Activated naive CD8-positive, alpha-beta T cell treated with anti-CD3 and anti-CD28 coated beads for 36 hours (primary cell): ENCODE results near the gene ACP4. TPM values are rescaled to one million over a fixed set of nuclear protein-coding genes. Genes with fewer than 3 reads are reported as not detected.

Source experiments
- DNase-seq: peaks from one replicate; pipeline ENCODE4 v3.0.0; 2021
- H3K27ac Mint-ChIP-seq: one replicate; pipeline ENCODE4 v1.8.0; 2022; ENCODE audit warnings: mild to moderate bottlenecking, moderate library complexity, mixed read lengths
- H3K27me3 Mint-ChIP-seq: one replicate; pipeline ENCODE4 v1.8.0; 2022; ENCODE audit warnings: mild to moderate bottlenecking, mixed read lengths
- H3K36me3 Mint-ChIP-seq: one replicate; pipeline ENCODE4 v1.8.0; 2021; ENCODE audit warnings: mild to moderate bottlenecking, mixed read lengths
- H3K4me1 Mint-ChIP-seq: one replicate; pipeline ENCODE4 v1.8.0; 2021; ENCODE audit warnings: mixed read lengths
- H3K4me3 Mint-ChIP-seq: one replicate; pipeline ENCODE4 v1.8.0; 2022; ENCODE audit warnings: mild to moderate bottlenecking, moderate library complexity, mixed read lengths
- H3K9me3 Mint-ChIP-seq: one replicate; pipeline ENCODE4 v1.8.0; 2022; ENCODE audit warnings: mixed read lengths
- total RNA-seq, 2 experiments: library from RNA; stranded (reverse); gene quantifications; one replicate each; pipeline ENCODE4 v1.2.3, GENCODE V29; 2021

ACP4 gene
- total RNA-seq, 2 experiments from 2014 or later = not detected

DNA sequence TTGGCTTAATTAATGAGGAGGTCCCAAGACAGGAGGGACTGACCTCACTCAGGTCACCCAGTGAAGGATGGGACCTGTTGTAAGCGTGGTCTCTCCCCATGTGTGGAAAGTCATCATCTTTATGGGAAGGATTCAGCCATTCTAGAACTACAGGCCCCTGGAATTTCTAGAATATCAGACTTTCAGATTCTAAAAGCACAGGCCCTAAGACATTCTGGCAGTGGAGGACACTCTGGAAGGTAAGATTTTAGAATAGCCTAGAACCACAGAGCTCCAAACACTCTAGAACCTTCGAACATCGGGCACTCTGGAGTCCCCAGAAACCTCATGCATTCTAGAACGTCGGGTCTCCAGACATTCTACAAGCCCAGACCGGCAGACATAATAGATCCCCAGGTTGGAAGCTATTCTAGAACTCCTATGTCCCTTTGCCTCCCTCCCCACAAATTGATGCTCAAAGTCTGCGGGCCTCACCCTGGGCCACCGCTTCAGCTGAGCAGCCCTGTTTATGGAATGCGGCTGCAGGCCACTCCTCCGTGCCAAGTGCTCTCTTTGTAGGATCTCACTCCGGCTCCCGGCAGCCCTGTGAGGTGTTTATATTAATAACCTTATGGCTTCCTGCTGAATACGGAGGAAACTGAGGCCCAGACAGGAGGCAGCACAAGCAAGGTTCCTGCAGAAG is 45.0 kb downstream of the ACP4 start:
- H3K27me3 Mint-ChIP-seq = peaks cover 73% of the 10 kb centered on the region
- peaks cover 10% of the 10 kb centered on the region for H3K4me1 Mint-ChIP-seq
- H3K36me3 Mint-ChIP-seq = no peaks in the 10 kb centered on the region
- H3K9me3 Mint-ChIP-seq = no peaks in the 10 kb centered on the region
- H3K27ac Mint-ChIP-seq = no peak overlapping the region
- peak overlapping the region; percentile 77 for H3K4me3 Mint-ChIP-seq
- no peak for DNase-seq

DNA sequence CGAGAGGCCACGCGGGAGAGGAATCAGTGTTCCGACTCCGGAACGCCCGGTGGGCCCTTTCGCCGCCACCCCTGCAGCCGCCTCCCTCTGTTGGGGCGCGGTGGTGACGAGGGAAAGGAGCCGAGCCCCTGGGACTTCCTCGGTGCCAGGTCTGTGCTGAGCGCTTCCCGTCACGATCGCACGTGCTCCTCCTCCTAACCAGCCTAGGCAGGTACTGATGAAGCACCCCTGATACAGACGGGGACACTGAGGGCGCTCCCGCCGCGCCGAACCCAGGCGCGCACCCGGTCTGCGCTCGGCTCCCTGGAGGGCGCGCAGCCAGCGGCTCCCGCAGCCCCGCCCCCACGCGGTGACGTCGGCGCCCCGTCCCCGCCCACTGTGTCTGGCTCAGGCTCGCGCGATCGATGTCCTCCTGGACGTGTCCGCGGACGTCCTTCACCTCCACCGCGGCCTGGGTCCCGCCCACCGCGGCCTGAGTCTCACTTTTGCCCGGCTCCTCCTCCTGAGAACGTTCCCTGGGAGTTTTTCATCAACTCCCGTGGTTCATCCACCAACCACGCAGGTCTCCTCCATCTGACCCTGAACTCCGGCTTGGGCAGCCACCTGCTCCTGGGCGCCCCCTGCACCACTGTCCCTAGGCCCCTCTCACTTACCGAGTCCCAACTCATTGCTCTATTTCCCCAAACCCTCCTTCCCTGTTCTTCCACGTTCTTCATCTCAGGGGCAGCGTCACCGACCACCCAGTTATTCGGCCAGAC is 45.7 kb downstream of the ACP4 start:
- H3K27ac Mint-ChIP-seq = peak overlapping the region; percentile 19
- DNase-seq = peak; percentile 84
- H3K27me3 Mint-ChIP-seq = peaks cover 71% of the 10 kb centered on the region
- H3K4me1 Mint-ChIP-seq = peaks cover 10% of the 10 kb centered on the region
- peak overlapping the region; percentile 77 for H3K4me3 Mint-ChIP-seq
- H3K9me3 Mint-ChIP-seq = no peaks in the 10 kb centered on the region
- H3K36me3 Mint-ChIP-seq = no peaks in the 10 kb centered on the region

DNA sequence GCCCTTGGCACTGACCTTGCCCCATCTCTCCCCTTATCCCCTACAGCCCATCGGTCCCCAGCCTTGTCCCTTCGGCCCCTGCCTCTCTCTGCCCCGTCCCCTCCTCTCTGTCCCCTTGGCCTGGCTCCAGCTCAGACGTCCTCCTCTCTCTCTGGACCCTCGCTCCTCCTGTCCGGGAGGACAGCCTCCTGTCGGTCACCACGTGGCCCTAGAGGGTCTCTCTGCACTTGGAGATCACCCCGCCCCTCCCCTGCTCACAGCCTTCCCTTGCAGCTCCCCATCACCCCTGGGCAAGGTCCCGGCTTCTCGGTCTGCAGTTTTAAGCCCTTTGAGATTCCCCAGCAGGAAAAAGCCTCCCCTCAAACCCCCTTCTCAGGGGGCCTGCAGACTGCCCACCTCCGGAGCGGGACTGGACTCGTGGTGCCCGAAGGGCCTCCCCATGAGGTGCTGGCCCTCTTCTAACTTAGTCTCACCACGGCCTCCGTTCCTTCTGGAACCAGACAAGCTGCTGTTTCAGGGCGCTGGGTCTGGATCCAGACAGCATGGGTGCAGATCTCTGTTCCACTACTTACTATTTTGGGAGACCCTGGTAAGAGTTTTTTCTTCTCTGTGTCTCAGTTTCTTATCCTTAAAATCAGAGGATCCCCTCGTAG is 46.5 kb downstream of the ACP4 start:
- H3K27me3 Mint-ChIP-seq = peaks cover 64% of the 10 kb centered on the region

DNA sequence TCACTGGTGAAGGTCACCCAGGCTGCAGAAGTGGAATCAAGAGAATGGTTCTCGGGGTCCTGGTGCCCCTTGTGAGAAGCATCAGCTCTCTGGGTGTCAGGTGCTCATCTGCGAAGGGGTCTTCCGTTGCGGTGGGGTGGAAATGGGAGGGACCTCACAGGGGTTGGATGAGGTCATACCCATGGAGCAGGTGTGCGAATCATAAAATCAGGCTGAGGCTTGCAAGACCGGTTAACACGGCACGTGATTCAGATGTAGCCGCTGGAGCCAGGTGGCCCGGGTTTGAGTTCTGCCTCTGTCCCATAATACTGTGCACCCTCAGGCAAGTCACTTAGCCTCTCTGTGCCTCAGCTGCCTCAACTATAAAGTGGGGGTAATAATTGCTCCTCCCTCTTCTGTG is 47.1 kb downstream of the ACP4 start:
- DNase-seq = no peak
- peaks cover 59% of the 10 kb centered on the region for H3K27me3 Mint-ChIP-seq

More for the DNA sequence above, 46.5 kb downstream of the ACP4 start:
- no peak for DNase-seq
- no peaks in the 10 kb centered on the region for H3K36me3 Mint-ChIP-seq
- peak overlapping the region; percentile 19 for H3K27ac Mint-ChIP-seq
- peaks cover 2% of the 10 kb centered on the region for H3K9me3 Mint-ChIP-seq
- H3K4me1 Mint-ChIP-seq = peaks cover 10% of the 10 kb centered on the region
- peak overlapping the region; percentile 77 for H3K4me3 Mint-ChIP-seq

DNA sequence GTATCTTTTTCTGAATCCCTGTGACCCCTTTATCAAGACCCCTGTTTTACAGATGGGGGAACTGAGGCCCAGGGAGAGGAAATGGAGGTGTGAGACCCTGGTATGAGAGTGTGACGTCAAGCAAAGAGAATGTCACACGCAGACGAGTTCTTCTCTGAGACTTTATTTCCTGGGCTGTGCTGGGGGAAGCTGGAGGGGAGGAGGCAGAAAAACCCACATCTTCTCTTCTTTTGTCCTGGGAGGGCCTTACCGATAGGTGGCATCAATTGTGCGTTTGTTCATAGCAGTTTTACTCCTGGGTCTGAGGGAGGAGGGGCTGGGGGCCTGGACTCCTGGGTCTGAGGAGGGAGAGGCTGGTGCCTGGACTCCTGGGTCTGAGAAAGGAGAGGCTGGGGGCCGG is 48.0 kb downstream of the ACP4 start:
- no peak for DNase-seq
- H3K27me3 Mint-ChIP-seq = peaks cover 51% of the 10 kb centered on the region
- peaks cover 10% of the 10 kb centered on the region for H3K4me1 Mint-ChIP-seq
- H3K9me3 Mint-ChIP-seq = peaks cover 5% of the 10 kb centered on the region
- no peak overlapping the region for H3K4me3 Mint-ChIP-seq
- no peak overlapping the region for H3K27ac Mint-ChIP-seq
- no peaks in the 10 kb centered on the region for H3K36me3 Mint-ChIP-seq

More for the DNA sequence above, 47.1 kb downstream of the ACP4 start:
- peaks cover 2% of the 10 kb centered on the region for H3K9me3 Mint-ChIP-seq
- H3K27ac Mint-ChIP-seq = no peak overlapping the region
- no peak overlapping the region for H3K4me3 Mint-ChIP-seq
- peaks cover 10% of the 10 kb centered on the region for H3K4me1 Mint-ChIP-seq
- no peaks in the 10 kb centered on the region for H3K36me3 Mint-ChIP-seq

DNA sequence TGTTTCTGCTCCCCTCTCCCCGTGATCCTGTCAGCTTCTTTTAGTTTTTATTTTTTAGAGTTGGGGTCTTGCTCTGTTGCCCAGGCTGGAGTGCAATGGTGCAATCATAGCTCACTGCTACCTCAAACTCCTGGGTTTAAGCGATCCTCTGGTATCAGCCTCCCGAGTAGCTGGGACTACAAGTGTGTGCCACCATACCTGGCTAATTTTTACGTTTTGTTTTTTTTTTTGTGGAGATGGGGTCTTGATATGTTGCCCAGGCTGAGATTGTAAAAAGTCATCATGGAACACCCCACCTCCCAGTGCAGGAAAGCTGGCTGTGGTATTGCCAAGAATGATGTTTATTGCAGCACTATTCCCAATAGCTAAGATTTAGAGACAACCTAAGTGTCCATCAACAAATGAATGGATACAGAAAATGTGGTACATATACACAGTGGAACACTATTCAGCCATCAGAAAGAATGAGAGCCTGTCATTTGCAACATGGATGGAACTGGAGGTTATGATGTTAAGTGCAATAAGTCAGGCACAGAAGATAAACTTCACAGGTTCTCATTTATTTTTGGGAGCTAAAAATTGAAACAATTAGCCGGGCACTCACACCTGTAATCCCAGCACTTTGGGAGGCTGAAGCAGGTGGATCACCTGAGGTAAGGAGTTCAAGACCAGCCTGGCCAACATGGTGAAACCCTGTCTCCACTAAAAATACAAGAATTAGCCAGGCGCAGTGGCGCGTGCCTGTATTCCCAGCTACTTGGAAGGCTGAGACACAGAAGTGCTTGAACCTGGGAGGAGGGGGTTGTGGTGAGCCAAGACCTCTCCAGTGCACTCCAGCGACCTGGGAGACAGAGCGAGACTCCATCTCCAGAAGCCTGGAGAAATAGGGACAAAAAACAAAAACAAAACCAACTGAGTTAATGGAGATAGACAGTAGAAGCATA is 49.8 kb downstream of the ACP4 start:
- DNase-seq = no peak
- no peaks in the 10 kb centered on the region for H3K36me3 Mint-ChIP-seq
- H3K27ac Mint-ChIP-seq = no peak overlapping the region
- peaks cover 10% of the 10 kb centered on the region for H3K4me1 Mint-ChIP-seq
- H3K27me3 Mint-ChIP-seq = peaks cover 49% of the 10 kb centered on the region
- H3K4me3 Mint-ChIP-seq = no peak overlapping the region
- peaks cover 13% of the 10 kb centered on the region for H3K9me3 Mint-ChIP-seq

DNA sequence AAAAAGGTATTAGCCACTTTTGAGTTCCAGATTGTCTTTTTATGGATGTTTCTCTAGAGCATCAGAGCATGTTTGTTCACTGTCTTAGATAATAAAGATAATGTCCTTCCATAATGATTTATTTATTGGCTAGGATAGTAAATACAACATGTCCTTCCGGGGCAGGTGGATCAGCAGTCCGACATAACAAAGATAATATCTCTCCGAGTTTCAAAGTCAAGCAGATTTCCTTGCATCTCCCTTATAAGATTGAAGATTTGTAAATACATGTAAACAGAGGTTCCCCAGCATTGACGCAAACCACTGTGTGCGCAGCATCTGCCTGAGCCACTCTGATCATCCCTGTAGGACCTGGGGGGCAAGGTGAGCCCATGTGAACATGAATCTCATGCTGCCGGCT is 51.9 kb downstream of the ACP4 start:
- Mint-ChIP-seq H3K27ac (no peak overlapping the region), H3K4me3 (no peak overlapping the region), H3K4me1 (no peaks in the 10 kb centered on the region), H3K36me3 (no peaks in the 10 kb centered on the region), H3K9me3 (peaks cover 16% of the 10 kb centered on the region), H3K27me3 (peaks cover 41% of the 10 kb centered on the region)
- DNase-seq = no peak

DNA sequence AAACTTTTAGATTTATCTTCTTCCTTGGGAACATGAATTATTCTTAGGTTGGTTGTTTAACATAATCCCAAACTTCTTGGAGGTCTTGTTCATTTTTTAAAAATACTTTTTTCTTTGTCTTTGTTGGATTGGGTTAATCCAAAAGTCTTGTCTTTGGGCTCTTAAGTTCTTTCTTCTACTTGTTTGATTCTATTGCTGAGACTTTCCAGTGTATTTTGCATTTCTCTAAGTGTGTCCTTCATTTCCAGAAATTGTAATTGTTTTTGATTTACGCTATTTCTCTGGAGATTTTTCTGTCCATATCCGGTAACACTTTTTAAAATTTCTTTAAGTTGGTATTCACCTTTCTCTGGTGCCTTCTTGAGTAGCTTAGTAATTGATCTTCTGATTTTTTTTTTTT is 53.0 kb downstream of the ACP4 start:
- H3K9me3 Mint-ChIP-seq = peaks cover 16% of the 10 kb centered on the region
- H3K4me3 Mint-ChIP-seq = no peak overlapping the region

DNA sequence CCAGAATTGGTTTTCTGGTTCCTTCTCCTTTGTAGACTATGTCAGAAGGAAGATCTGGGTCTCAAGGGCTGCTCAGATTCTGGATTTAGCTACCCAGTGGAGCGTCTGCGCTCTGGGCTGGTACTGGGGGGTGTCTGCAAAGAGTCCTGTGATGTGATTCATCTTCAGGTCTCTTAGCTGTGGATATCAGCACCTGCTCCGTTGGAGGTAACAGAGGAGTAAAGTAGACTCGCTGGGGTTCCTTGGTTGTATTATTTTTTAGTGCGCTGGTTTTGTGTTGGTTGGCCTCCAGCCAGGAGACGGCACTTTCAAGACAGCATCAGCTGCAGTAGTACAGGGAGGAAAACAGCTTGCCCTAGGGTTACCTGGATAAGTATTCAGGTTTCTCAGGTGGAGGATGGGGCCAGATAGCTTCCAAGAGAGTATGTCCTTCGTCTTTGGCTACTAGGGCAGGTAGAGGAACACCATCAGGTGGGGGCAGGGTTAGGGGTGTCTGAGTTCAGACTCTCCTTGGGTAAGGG is 53.5 kb downstream of the ACP4 start:
- H3K4me3 Mint-ChIP-seq = no peak overlapping the region
- DNase-seq = no peak
- peaks cover 32% of the 10 kb centered on the region for H3K27me3 Mint-ChIP-seq
- no peak overlapping the region for H3K27ac Mint-ChIP-seq
- peaks cover 16% of the 10 kb centered on the region for H3K9me3 Mint-ChIP-seq
- H3K4me1 Mint-ChIP-seq = no peaks in the 10 kb centered on the region
- no peaks in the 10 kb centered on the region for H3K36me3 Mint-ChIP-seq

More for the DNA sequence above, 53.0 kb downstream of the ACP4 start:
- Mint-ChIP-seq H3K4me1 (no peaks in the 10 kb centered on the region), H3K36me3 (no peaks in the 10 kb centered on the region), H3K27me3 (peaks cover 31% of the 10 kb centered on the region), H3K27ac (no peak overlapping the region)
- no peak for DNase-seq

DNA sequence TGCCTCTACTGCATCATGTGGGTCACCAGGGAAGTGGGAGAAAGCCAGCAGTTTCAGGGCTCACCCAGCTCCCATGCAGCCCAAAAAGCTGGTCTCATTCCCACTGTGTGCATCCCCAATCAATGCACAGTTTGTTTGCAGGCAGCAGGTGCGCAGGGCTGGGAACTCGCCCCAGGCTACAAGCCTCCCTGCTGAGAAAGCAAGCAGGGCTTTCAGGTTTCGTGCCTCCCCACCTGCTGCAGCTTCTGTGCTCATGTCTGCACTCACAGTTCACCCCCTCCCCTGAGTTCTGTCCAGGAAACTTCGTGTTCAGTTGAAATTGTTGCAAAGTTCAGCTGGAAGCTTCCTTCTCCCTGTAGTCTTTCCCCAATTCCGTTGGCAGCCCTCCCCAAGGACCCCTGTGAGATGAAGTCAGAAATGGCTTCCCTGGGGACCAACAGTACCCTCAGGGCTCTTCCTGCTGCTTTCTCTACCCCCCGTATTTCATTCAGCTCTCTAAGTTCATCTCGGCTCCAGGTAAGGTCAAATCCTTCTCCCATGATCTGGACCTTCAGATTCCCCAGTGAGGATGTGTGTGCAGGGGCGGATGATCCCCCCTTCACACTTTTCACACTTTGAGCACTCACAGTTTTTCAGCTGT is 54.2 kb downstream of the ACP4 start:
- Mint-ChIP-seq H3K27me3 (peaks cover 32% of the 10 kb centered on the region), H3K4me3 (no peak overlapping the region)

More for the DNA sequence above, 54.2 kb downstream of the ACP4 start:
- H3K27ac Mint-ChIP-seq = no peak overlapping the region
- H3K4me1 Mint-ChIP-seq = no peaks in the 10 kb centered on the region
- peaks cover 16% of the 10 kb centered on the region for H3K9me3 Mint-ChIP-seq
- H3K36me3 Mint-ChIP-seq = no peaks in the 10 kb centered on the region
- DNase-seq = no peak

Other genes starting within 250 kb of the ACP4 start
- gene LRRC4B, start 222.0 kb upstream of the ACP4 start, total RNA-seq = not detected
- 1 to 10 TPM; 1.4 to 1.9 TPM for gene SYT3, start 150.5 kb upstream of the ACP4 start, total RNA-seq
- gene C19orf81, start 141.0 kb upstream of the ACP4 start, total RNA-seq = 1 to 10 TPM; 2.6 to 2.9 TPM
- under 1 TPM; 0.04 to 0.12 TPM for gene SHANK1, start 70.6 kb upstream of the ACP4 start, total RNA-seq
- 1 to 10 TPM; 2.2 to 3.1 TPM for gene CLEC11A, start 67.1 kb upstream of the ACP4 start, total RNA-seq
- not detected for gene GPR32, start 20.0 kb upstream of the ACP4 start, total RNA-seq
- 1 to 10 TPM in 1 of 2 experiments, under 1 TPM in 1; 0.60 to 1.1 TPM for gene KLK1, start 33.4 kb downstream of the ACP4 start, total RNA-seq
- gene KLK15, start 43.2 kb downstream of the ACP4 start, total RNA-seq = not detected
- not detected for gene KLK3, start 64.5 kb downstream of the ACP4 start, total RNA-seq
- under 1 TPM; 0.38 to 0.45 TPM for gene KLK2, start 83.0 kb downstream of the ACP4 start, total RNA-seq
- gene KLK4, start 121.0 kb downstream of the ACP4 start, total RNA-seq = not detected
- gene KLK5, start 162.6 kb downstream of the ACP4 start, total RNA-seq = not detected
- not detected for gene KLK6, start 179.2 kb downstream of the ACP4 start, total RNA-seq
- not detected for gene KLK7, start 193.5 kb downstream of the ACP4 start, total RNA-seq
- not detected for gene KLK8, start 211.2 kb downstream of the ACP4 start, total RNA-seq
- not detected for gene KLK10, start 229.3 kb downstream of the ACP4 start, total RNA-seq
- not detected for gene KLK11, start 236.2 kb downstream of the ACP4 start, total RNA-seq
- gene KLK12, start 244.6 kb downstream of the ACP4 start, total RNA-seq = not detected